ENCODE data around the gene RIN3. TPM values are rescaled to one million over a fixed set of nuclear protein-coding genes. Genes with fewer than 3 reads are reported as not detected.
A peak's percentile ranks its signal among the peaks of the same experiment; 100 is the strongest.

Gene RIN3
- total and polyA plus RNA-seq, 7 donors = 6.0 to 31.8 (median 15.3) TPM

DNA sequence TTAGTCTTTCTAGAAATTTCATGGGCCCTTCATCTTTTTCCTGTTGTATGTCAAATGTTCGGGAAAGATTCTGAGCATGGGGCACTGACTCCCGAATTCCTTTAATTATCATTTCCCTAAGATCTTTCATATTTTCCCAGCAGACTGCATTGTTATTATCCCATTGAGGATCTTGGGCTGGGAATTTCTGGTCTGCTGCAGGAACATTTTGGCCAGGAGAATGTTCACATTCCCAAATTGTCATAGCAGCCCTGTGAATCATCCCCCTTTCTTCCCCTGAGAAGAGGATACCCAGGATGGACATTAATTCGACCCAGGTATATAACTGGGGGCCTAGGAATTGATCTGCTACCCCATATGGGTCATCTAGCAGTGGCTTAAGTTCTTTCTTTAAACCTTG is 112.5 kb downstream of the RIN3 start:
- Histone ChIP-seq H3K4me3 (no peak overlapping the region), H3K27me3 (no peaks in the 10 kb centered on the region), H3K4me1 (peaks cover 0 to 16% (median 4%) of the 10 kb centered on the region in 4 donors), H3K27ac (peak overlapping the region in 2 of 4 donors; percentile 45 to 56), H3K9me3 (peaks cover 6 to 14% (median 12%) of the 10 kb centered on the region in 4 donors), H3K36me3 (peaks cover 0 to 6% (median 0%) of the 10 kb centered on the region in 4 donors)
- WGBS, 2 donors = 88 to 95% methylated on average over 3 of the region's 3 CpGs
- intact Hi-C loops (cut with DNase I) = no loop called here
- no peak for TF ChIP-seq POLR2AphosphoS5 (IDR thresholded peaks at IDR 0.05)
- TF ChIP-seq EP300 (IDR thresholded peaks at IDR 0.05) = no peak
- TF ChIP-seq POLR2A (IDR thresholded peaks at IDR 0.05) = no peak
- TF ChIP-seq, protein P1, sequence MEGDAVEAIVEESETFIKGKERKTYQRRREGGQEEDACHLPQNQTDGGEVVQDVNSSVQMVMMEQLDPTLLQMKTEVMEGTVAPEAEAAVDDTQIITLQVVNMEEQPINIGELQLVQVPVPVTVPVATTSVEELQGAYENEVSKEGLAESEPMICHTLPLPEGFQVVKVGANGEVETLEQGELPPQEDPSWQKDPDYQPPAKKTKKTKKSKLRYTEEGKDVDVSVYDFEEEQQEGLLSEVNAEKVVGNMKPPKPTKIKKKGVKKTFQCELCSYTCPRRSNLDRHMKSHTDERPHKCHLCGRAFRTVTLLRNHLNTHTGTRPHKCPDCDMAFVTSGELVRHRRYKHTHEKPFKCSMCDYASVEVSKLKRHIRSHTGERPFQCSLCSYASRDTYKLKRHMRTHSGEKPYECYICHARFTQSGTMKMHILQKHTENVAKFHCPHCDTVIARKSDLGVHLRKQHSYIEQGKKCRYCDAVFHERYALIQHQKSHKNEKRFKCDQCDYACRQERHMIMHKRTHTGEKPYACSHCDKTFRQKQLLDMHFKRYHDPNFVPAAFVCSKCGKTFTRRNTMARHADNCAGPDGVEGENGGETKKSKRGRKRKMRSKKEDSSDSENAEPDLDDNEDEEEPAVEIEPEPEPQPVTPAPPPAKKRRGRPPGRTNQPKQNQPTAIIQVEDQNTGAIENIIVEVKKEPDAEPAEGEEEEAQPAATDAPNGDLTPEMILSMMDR (IDR thresholded peaks at IDR 0.05) = no peak
- DNase-seq = no peak

DNA sequence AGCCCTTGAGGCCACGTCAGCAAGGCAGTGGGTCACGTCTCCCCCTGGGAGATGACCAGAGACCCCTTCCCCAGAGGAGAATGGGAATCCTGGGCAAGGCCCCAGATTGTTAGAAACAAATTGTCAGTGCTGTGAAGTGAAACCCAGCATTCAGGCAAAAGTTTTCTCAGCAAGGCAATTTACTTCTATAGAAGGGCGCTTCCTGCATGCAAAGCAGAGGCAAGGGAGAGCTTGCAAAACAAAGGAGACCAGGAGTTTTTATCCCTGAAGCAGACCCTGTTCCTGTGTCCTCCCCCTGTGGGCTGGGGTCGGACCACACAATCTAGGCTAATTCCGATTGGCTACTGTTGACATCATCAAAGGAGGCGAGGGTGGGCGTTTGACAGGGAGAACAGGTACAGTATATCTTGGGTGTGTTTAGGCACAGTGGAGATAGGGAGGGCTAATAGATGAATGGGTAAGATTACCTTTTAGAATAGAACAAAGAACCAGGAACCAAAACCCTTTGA is 114.2 kb downstream of the RIN3 start:
- no peak for DNase-seq
- H3K36me3 ChIP-seq = peaks cover 0 to 6% (median 0%) of the 10 kb centered on the region in 4 donors
- H3K4me1 ChIP-seq = peaks cover 0 to 16% (median 4%) of the 10 kb centered on the region in 4 donors
- TF ChIP-seq, protein P1 (IDR thresholded peaks at IDR 0.05) = no peak
- no peak for TF ChIP-seq POLR2A (IDR thresholded peaks at IDR 0.05)
- no peak for TF ChIP-seq POLR2AphosphoS5 (IDR thresholded peaks at IDR 0.05)
- TF ChIP-seq EP300 (IDR thresholded peaks at IDR 0.05) = no peak
- no peak overlapping the region for H3K27ac ChIP-seq
- H3K9me3 ChIP-seq = peaks cover 6 to 9% (median 7%) of the 10 kb centered on the region in 4 donors
- H3K27me3 ChIP-seq = no peaks in the 10 kb centered on the region
- H3K4me3 ChIP-seq = no peak overlapping the region
- WGBS, 2 donors = 97 to 99% methylated on average over 7 of the region's 7 CpGs
- intact Hi-C loops (cut with DNase I) = no loop called here

GRCh38 chr14:92628636-92629035 is 115.1 kb downstream of the RIN3 start:
- 93 to 95% methylated on average over 2 of the region's 2 CpGs for WGBS, 2 donors
- Histone ChIP-seq H3K27me3 (no peaks in the 10 kb centered on the region), H3K9me3 (peaks cover 6 to 9% (median 7%) of the 10 kb centered on the region in 4 donors), H3K27ac (no peak overlapping the region), H3K36me3 (peaks cover 0 to 6% (median 0%) of the 10 kb centered on the region in 4 donors), H3K4me3 (no peak overlapping the region), H3K4me1 (peaks cover 0 to 22% (median 10%) of the 10 kb centered on the region in 4 donors)
- DNase-seq = no peak
- intact Hi-C loops (cut with DNase I) = no loop called here
- no peak for TF ChIP-seq POLR2A (IDR thresholded peaks at IDR 0.05)

DNA sequence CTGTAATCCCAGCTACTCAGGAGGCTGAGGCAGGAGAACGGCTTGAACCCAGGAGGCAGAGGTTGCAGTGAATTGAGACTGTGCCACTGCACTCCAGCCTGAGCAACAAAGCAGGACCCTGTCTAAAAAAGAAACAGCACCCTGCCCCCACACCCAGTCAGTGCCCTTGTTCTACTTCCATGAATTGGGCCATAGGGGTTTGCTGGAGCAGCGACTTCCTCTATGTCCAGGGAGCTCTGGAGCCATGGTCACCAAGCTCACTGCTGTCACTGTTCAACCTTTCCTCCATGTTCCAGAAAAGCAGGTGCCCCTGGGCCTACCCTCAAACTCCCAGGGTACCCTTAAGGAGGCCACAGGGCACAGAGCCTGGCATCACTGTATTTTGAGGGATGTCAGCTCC is 116.8 kb downstream of the RIN3 start:
- peaks cover 6 to 9% (median 7%) of the 10 kb centered on the region in 4 donors for H3K9me3 ChIP-seq
- no peaks in the 10 kb centered on the region for H3K27me3 ChIP-seq
- H3K4me1 ChIP-seq = peaks cover 0 to 22% (median 11%) of the 10 kb centered on the region in 4 donors
- TF ChIP-seq EP300 (IDR thresholded peaks at IDR 0.05) (no peak), POLR2AphosphoS5 (IDR thresholded peaks at IDR 0.05) (no peak), POLR2A (IDR thresholded peaks at IDR 0.05) (no peak)
- TF ChIP-seq, protein P1 (IDR thresholded peaks at IDR 0.05) = no peak
- intact Hi-C loops (cut with DNase I) = no loop called here
- 93 to 94% methylated on average over 2 of the region's 2 CpGs for WGBS, 2 donors
- no peak overlapping the region for H3K4me3 ChIP-seq
- H3K36me3 ChIP-seq = peaks cover 0 to 6% (median 0%) of the 10 kb centered on the region in 4 donors
- peak; percentile 42 for DNase-seq
- H3K27ac ChIP-seq = no peak overlapping the region

- intact Hi-C loops (cut with DNase I) = no loop called here
- 93 to 94% methylated on average over 4 of the region's 4 CpGs for WGBS, 2 donors
Observed at GRCh38 chr14:92631098-92631497, 117.5 kb downstream of the RIN3 start.

More at GRCh38 chr14:92631098-92631497, 117.5 kb downstream of the RIN3 start:
- H3K4me1 ChIP-seq = peaks cover 0 to 15% (median 8%) of the 10 kb centered on the region in 4 donors
- no peaks in the 10 kb centered on the region for H3K27me3 ChIP-seq
- no peak for DNase-seq
- no peak overlapping the region for H3K27ac ChIP-seq
- no peak overlapping the region for H3K4me3 ChIP-seq
- peaks cover 6 to 9% (median 7%) of the 10 kb centered on the region in 4 donors for H3K9me3 ChIP-seq
- peaks cover 0 to 6% (median 0%) of the 10 kb centered on the region in 4 donors for H3K36me3 ChIP-seq
- TF ChIP-seq POLR2AphosphoS5 (IDR thresholded peaks at IDR 0.05) (no peak), EP300 (IDR thresholded peaks at IDR 0.05) (no peak), POLR2A (IDR thresholded peaks at IDR 0.05) (no peak)
- TF ChIP-seq, protein P1 (IDR thresholded peaks at IDR 0.05) = no peak
